Trophoblast cell (in vitro differentiated cells and primary cell): Measurements from ENCODE around the gene ADARB2.

ENCODE experiments used
- DNase-seq, 2 donors: peaks; one replicate each; pipeline ENCODE4 v3.0.0-alpha.2; 2016
- H2AFZ ChIP-seq: 2 replicates; pipeline ENCODE4 v1.6.1; 2013; ENCODE audit warnings: low read length, moderate library complexity, mild to moderate bottlenecking; ENCODE audit not compliant: insufficient read depth, poor library complexity
- H2AK5ac ChIP-seq: 2 replicates; pipeline ENCODE4 v1.6.1; 2013; ENCODE audit warnings: mild to moderate bottlenecking, low read length
- H2BK120ac ChIP-seq: 2 replicates; pipeline ENCODE4 v1.6.1; 2013; ENCODE audit warnings: low read length, mild to moderate bottlenecking, moderate library complexity; ENCODE audit not compliant: insufficient read depth, poor library complexity
- H2BK12ac ChIP-seq: 2 replicates; pipeline ENCODE4 v1.6.1; 2013; ENCODE audit warnings: mild to moderate bottlenecking, low read length, moderate library complexity
- H2BK5ac ChIP-seq: 2 replicates; pipeline ENCODE4 v1.6.1; 2013; ENCODE audit warnings: low read length, low read depth, moderate library complexity, mild to moderate bottlenecking; ENCODE audit not compliant: poor library complexity
- H3K14ac ChIP-seq: 2 replicates; pipeline ENCODE4 v1.6.1; 2013; ENCODE audit warnings: mild to moderate bottlenecking, low read length
- H3K18ac ChIP-seq: 2 replicates; pipeline ENCODE4 v1.6.1; 2013; ENCODE audit warnings: mild to moderate bottlenecking, low read length
- H3K23ac ChIP-seq: 2 replicates; pipeline ENCODE4 v1.6.1; 2013; ENCODE audit warnings: low read length
- H3K27ac ChIP-seq: 2 replicates; pipeline ENCODE4 v1.5.1; 2013; ENCODE audit warnings: low read depth, mild to moderate bottlenecking, inconsistent platforms, low read length, moderate library complexity
- H3K27me3 ChIP-seq: 2 replicates; pipeline ENCODE4 v1.6.1; 2013; ENCODE audit warnings: inconsistent platforms, mild to moderate bottlenecking, low read length, moderate library complexity; ENCODE audit not compliant: insufficient read depth
- H3K36me3 ChIP-seq, 2 experiments: 1 replicate in 1 of 2; 2 replicates in 1 of 2; pipeline ENCODE4 v1.6.1; 2013; ENCODE audit warnings: low read length in 2 of 2, mild to moderate bottlenecking in 2 of 2, moderate library complexity in 1 of 2; ENCODE audit not compliant: insufficient read depth in 2 of 2, control insufficient read depth in 1 of 2
- H3K4ac ChIP-seq: 2 replicates; pipeline ENCODE4 v1.6.1; 2013; ENCODE audit warnings: low read depth, mild to moderate bottlenecking, low read length, moderate library complexity
- H3K4me1 ChIP-seq, 2 experiments: 1 replicate in 1 of 2; 2 replicates in 1 of 2; pipeline ENCODE4 v1.6.1; 2013; ENCODE audit warnings: low read length in 2 of 2, mild to moderate bottlenecking in 2 of 2, moderate library complexity in 1 of 2; ENCODE audit not compliant: insufficient read depth in 2 of 2, control insufficient read depth in 1 of 2
- H3K4me2 ChIP-seq: 2 replicates; pipeline ENCODE4 v1.6.1; 2013; ENCODE audit warnings: inconsistent platforms, mild to moderate bottlenecking, low read length, moderate library complexity
- H3K4me3 ChIP-seq: 2 replicates; pipeline ENCODE4 v1.5.1; 2013; ENCODE audit warnings: mild to moderate bottlenecking, low read depth, low read length, inconsistent platforms
- H3K79me1 ChIP-seq: one replicate; pipeline ENCODE4 v1.6.1; 2013; ENCODE audit warnings: low read length
- H3K79me2 ChIP-seq: 2 replicates; pipeline ENCODE4 v1.6.1; 2013; ENCODE audit warnings: low read length, mild to moderate bottlenecking; ENCODE audit not compliant: control insufficient read depth, insufficient read depth, poor library complexity
- H3K9ac ChIP-seq: 2 replicates; pipeline ENCODE4 v1.6.1; 2013; ENCODE audit warnings: mild to moderate bottlenecking, low read length
- H3K9me3 ChIP-seq: 2 replicates; pipeline ENCODE4 v1.6.1; 2013; ENCODE audit warnings: low read depth, mild to moderate bottlenecking, control low read depth, inconsistent platforms, low read length; ENCODE audit not compliant: insufficient read depth
- H4K12ac ChIP-seq: 2 replicates; pipeline ENCODE4 v1.6.1; 2013; ENCODE audit warnings: low read depth, mild to moderate bottlenecking, low read length, moderate library complexity
- H4K8ac ChIP-seq: 2 replicates; pipeline ENCODE4 v1.6.1; 2013; ENCODE audit warnings: low read depth, mild to moderate bottlenecking, low read length, moderate library complexity
- H4K91ac ChIP-seq: one replicate; pipeline ENCODE4 v1.6.1; 2013; ENCODE audit warnings: low read depth, mild to moderate bottlenecking, low read length, moderate library complexity
- WGBS: extraction: QIAGEN DNeasy Blood & Tissue Kit; methylation state at CpG from one replicate; pipeline ENCODE4 v1.1.7; 2013; ENCODE audit warnings: missing lambda C conversion rate; ENCODE audit not compliant: insufficient read length, insufficient coverage; ENCODE audit errors: extremely low coverage; 5-methylcytosine and 5-hydroxymethylcytosine counted together

ADARB2 gene

DNA sequence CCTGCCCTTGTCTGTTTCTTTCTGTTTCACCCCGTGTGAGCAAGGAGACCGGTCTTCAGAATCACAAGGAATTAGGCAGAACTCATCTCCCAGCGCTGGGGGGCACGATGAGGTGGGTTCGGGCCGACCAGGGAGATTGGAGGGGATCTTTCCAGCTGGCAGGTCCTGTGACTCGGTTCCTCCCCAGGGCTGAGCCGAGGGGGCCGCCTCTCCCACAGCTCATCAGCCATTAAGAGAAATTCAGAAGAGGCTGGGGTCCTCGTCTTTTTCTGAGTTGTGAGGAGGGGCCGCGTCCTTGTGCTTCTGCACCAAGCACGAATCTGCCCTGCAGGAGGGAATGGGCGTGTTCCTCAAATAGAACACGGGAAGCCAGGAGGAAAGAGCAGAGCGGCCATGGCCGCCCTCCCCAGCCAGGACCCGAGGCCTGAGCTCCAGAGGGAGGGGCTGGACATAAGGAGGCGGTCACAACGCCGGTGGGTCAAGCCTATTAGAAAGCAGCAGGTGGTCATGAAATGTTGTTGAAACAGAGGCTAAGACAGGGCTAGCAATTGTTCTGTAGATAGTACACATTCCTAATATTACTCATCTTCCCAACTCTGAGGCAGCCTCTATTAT lies 125.3 kb downstream of the ADARB2 start:
- Histone ChIP-seq H3K18ac (no peak overlapping the region), H3K27me3 (no peaks in the 10 kb centered on the region)
- WGBS: no CpG with 5 or more reads among the region's 21 CpGs

DNA sequence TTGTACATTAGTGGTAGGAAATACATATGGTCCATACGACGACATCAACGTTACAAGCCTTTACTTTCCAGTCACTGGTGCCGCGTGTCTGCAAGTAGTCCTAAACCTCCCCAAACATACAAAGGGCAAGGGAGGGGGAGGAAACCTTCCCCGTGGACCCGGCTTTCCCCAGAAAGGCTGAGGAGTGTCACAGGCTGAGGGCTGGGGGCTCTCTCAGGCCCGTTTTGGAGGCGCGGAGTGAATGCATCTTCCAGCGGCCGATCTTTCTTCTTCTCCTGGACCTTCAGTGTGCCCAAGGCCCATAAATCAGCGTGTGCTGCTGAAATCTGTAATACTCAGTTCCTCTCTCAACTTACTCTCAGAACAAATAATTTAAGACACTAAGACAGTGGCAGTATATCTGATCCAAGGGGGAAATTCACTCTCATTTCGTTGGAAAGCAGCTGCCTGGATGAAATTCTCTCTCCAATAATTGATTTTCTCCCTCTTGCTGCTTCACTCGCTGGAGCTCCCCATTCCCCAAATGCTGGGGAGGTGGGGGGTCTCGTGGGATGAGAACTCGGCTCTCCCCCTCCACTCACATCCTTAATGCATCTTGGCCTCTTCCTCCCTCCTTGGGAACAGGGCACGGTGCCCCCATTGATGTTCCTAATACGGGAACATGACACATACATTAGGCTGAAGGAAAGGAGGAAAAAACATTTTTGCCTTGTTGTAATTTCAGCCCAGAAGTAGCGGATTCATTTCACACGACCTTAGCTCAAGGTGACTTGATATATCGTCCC lies 126.1 kb downstream of the ADARB2 start:
- no peaks in the 10 kb centered on the region for H3K9me3 ChIP-seq
- peaks cover 2% of the 10 kb centered on the region in 2 experiments for H3K4me1 ChIP-seq
- no peak overlapping the region for H3K18ac ChIP-seq
- WGBS: no CpG with 5 or more reads among the region's 22 CpGs
- H4K8ac ChIP-seq: no peak overlapping the region
- H3K79me2 ChIP-seq: no peaks in the 10 kb centered on the region
- no peaks in the 10 kb centered on the region for H3K79me1 ChIP-seq
- no peak overlapping the region for H4K91ac ChIP-seq
- H3K36me3 ChIP-seq: no peaks in the 10 kb centered on the region
- H2BK120ac ChIP-seq: no peak overlapping the region
- H3K14ac ChIP-seq: no peak overlapping the region
- H4K12ac ChIP-seq: no peak overlapping the region
- H2AK5ac ChIP-seq: no peak overlapping the region
- no peak overlapping the region for H3K4me3 ChIP-seq
- no peak overlapping the region for H3K4me2 ChIP-seq
- no peak overlapping the region for H3K9ac ChIP-seq
- H2BK12ac ChIP-seq: no peak overlapping the region
- H2AFZ ChIP-seq: no peak overlapping the region
- H3K4ac ChIP-seq: no peak overlapping the region
- H3K27ac ChIP-seq: no peak overlapping the region
- no peak overlapping the region for H2BK5ac ChIP-seq
- H3K27me3 ChIP-seq: no peaks in the 10 kb centered on the region
- H3K23ac ChIP-seq: no peak overlapping the region
- DNase-seq: no peak

More for the DNA sequence above, 125.3 kb downstream of the ADARB2 start:
- no peak overlapping the region for H2AK5ac ChIP-seq
- H3K9ac ChIP-seq: no peak overlapping the region
- no peaks in the 10 kb centered on the region for H3K79me1 ChIP-seq
- no peak overlapping the region for H3K4ac ChIP-seq
- H3K4me1 ChIP-seq: peaks cover 2% of the 10 kb centered on the region in 2 experiments
- H2BK120ac ChIP-seq: no peak overlapping the region
- no peak overlapping the region for H3K23ac ChIP-seq
- H3K79me2 ChIP-seq: no peaks in the 10 kb centered on the region
- H2AFZ ChIP-seq: no peak overlapping the region
- no peak overlapping the region for H2BK5ac ChIP-seq
- H4K8ac ChIP-seq: no peak overlapping the region
- H3K27ac ChIP-seq: no peak overlapping the region
- no peak for DNase-seq
- no peak overlapping the region for H3K14ac ChIP-seq
- H3K4me2 ChIP-seq: no peak overlapping the region
- no peak overlapping the region for H2BK12ac ChIP-seq
- H3K4me3 ChIP-seq: no peak overlapping the region
- H3K9me3 ChIP-seq: no peaks in the 10 kb centered on the region
- no peak overlapping the region for H4K12ac ChIP-seq
- H3K36me3 ChIP-seq: no peaks in the 10 kb centered on the region
- H4K91ac ChIP-seq: no peak overlapping the region

DNA sequence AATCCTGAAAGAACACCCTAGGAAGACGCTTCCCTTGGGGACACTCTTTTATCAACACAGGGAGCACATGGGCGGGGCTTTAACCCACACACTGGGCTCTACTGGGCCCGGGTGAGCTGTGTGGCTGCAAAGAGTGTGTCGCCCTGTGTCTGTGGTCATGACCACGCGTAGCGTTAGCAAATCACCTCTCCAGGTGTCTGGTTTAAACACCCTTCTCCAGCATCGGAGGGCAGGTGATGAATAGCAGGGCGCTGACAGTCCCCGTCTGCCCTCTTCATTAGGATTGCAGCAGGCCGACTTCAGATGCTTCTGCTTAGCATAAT lies 127.7 kb downstream of the ADARB2 start:
- H2BK12ac ChIP-seq: no peak overlapping the region
- H3K23ac ChIP-seq: no peak overlapping the region
- no peak overlapping the region for H4K91ac ChIP-seq
- no peak overlapping the region for H4K12ac ChIP-seq
- peaks cover 2% of the 10 kb centered on the region in 2 experiments for H3K4me1 ChIP-seq
- H3K27ac ChIP-seq: no peak overlapping the region
- H3K9ac ChIP-seq: no peak overlapping the region
- no CpG with 5 or more reads among the region's 11 CpGs for WGBS
- no peak overlapping the region for H2BK120ac ChIP-seq
- no peak overlapping the region for H3K4me2 ChIP-seq
- H3K18ac ChIP-seq: no peak overlapping the region
- H2AFZ ChIP-seq: no peak overlapping the region
- no peak overlapping the region for H4K8ac ChIP-seq
- no peaks in the 10 kb centered on the region for H3K79me1 ChIP-seq
- H3K14ac ChIP-seq: no peak overlapping the region
- no peak overlapping the region for H2AK5ac ChIP-seq
- H2BK5ac ChIP-seq: no peak overlapping the region
- no peak overlapping the region for H3K4me3 ChIP-seq
- no peaks in the 10 kb centered on the region for H3K27me3 ChIP-seq
- no peaks in the 10 kb centered on the region for H3K36me3 ChIP-seq
- no peak for DNase-seq
- H3K4ac ChIP-seq: no peak overlapping the region
- H3K79me2 ChIP-seq: no peaks in the 10 kb centered on the region
- no peaks in the 10 kb centered on the region for H3K9me3 ChIP-seq

DNA sequence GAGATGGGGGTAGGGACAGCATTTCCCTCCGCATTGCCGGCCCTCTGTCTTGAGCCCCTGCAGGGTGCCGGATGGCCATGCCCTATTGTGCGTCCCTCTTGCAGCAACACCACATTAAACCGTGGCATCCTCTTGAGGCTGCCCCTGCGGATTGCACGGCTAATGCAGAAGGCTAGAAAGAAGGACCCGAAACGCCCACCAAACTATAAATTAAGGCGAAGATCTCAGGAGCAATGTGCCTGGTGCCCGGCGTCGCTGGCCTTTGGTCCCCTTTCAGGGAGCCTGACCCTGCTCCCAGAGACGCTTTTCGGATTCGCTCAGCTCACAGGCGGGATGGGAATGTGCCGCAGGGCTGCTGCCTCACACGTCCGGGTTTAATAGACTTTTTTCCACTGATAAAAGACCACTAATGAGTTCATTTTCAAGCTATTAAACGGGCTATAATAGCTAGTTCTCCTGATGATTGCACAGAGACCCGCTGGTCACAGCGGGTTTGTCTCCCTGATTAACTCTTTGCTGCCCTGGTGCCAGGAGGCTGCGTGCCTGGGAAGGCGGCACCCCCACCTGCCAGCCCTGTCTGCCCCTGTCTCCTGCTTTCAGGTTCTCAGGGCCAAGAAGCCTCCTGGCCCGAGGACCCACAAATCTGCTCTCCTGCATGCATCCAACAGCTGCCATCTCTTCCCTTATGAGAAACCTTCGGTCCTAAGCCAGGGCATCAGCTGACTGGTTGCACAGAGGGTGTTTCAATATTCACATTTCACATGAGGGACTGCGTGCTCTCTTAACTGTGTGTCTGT lies 128.3 kb downstream of the ADARB2 start:
- Histone ChIP-seq H3K23ac (no peak overlapping the region), H2AFZ (no peak overlapping the region), H3K4me3 (no peak overlapping the region), H4K8ac (no peak overlapping the region), H3K4ac (no peak overlapping the region), H3K79me1 (no peaks in the 10 kb centered on the region), H2BK12ac (no peak overlapping the region), H3K27me3 (no peaks in the 10 kb centered on the region), H3K27ac (no peak overlapping the region), H3K18ac (no peak overlapping the region), H3K4me2 (peak overlapping the region; percentile 2), H2AK5ac (no peak overlapping the region), H3K4me1 (peaks cover 2% of the 10 kb centered on the region in 2 experiments), H4K91ac (no peak overlapping the region), H3K14ac (no peak overlapping the region), H4K12ac (no peak overlapping the region), H3K9me3 (no peaks in the 10 kb centered on the region), H3K79me2 (no peaks in the 10 kb centered on the region), H2BK120ac (no peak overlapping the region), H3K9ac (no peak overlapping the region), H2BK5ac (no peak overlapping the region), H3K36me3 (no peaks in the 10 kb centered on the region)
- WGBS: no CpG with 5 or more reads among the region's 28 CpGs
- peak in 1 of 2 donors; percentile 2 for DNase-seq
